ENCODE data around the gene CTSW. TPM values are rescaled to one million over a fixed set of nuclear protein-coding genes. Genes with fewer than 3 reads are reported as not detected.

The CTSW gene
- total RNA-seq, 1 donor from 2014 or later: 26.4 TPM

DNA sequence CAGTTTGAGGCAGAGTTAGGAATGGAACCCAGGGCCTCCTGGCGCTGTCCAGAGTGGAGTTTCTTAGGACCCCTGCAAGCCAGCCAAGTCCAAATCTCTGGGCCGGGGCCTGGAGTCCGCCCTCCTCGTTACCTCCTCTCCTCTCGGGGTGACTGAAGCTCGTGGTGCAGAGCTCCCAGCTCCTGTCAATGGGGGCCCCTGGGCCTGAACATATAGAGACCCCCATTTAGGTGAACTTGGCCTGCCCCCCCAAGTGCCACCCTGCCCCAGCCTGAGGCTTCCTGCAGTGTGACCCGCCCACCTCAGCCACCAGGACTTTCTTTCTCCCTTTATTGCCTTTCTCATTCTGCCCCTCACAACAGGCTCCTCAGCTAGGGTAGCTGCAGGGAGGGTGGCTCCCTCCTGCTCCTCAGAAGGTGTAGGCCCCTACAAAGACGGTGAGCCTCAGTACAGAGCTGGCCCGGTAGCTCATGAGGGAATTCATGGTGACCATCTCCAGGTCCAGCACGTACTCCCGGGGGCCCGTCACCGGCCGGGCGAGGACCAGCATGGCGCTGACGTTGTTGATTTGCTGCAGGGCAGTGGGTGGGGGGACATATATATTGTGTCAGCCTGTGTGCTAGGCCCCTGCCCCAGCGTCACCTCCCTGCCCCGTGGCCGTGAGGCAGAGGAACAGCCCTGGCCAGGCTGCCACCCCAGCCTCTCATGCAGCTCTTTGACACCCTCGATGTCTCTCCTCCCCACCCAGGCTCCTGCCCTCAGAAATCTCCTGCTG, 12.9 kb upstream of the CTSW start:
- intact Hi-C loops (cut with micrococcal nuclease): no loop called here

DNA sequence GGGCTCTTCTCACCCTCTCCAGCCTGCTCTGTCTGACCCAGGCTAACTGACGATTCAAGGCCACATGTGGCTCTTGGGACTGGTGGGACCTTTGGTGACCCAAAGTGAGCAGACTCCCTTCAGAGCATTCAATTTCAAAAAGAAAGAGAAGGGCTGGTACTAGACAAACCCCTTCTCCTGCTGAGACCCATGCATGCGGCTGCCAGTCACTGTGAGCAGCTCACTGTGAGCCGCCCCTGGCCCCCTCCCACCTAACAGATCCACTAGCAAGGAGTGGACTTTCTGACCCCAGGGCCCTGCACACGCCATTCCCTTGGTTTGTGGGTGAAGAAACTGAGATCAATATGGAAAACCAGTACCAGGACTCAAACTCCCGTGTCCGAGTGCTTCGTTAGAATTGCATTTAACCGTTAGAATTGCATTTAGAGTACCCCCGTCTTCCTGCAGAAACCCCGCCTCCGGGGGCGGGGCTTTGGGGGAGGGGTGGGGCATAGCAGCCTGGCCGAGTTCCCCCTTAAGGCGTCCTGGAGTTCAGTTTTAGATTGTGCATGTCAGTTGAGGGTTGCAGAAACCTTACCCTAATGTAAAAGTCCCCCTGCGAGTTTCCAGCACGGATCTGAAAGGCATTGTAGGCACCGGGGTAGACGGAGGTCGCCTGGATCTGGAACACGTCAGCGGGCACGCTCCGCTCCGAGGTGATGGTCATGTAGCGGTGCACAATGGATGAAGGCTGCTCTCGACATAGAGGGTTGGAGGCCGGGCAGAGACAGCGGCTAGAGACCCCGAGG, 12.2 kb upstream of the CTSW start:
- intact Hi-C loops (cut with micrococcal nuclease): no loop called here

DNA sequence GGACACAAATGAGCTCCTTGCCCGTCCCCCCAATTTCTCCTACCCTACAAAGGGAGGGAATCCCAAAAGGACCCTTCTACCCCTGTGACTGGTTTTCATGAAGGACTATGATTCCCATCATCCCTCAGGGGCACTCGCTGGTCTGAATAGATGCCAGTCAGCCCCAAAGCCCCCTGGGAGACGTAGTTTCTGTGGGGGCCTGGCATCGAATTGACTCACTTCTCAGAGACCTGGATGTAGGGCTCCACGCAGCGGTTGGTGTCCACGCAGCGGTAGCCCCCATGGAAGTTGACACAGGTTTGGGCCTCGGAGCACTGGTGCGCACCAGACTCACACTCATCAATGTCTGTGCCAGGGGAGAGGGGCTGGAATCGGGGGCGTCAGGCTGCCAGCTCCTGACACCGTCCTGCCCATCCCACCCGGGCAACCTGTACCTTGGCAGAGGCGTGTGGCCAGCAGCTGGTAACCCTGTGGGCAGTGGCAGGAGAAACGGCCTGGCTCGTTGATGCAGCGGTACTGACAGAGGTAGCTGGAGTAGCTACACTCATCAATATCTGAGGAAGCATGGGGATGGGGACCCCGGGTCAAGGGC, 11.5 kb upstream of the CTSW start:
- intact Hi-C loops (cut with micrococcal nuclease): no loop called here

DNA sequence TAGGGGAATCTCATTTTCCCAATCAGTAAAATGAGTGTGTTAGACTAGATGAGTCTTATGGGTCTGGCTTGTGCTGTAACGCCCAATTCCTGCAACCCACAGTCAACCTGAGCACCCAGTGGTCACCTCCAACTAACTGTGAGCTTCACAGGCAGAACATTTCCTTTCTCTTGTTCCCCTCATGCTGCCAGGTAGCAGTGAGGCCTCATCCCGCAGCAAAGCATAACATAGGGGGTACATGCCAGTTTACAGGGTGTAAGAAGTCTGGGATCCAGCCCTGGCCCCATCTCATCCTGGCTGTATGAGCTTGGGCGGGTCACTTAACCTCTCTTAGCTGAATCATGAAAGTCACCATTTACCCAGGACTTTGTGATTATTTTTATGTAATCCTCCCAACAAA, 10.7 kb upstream of the CTSW start:
- intact Hi-C loops (cut with micrococcal nuclease): no loop called here

DNA sequence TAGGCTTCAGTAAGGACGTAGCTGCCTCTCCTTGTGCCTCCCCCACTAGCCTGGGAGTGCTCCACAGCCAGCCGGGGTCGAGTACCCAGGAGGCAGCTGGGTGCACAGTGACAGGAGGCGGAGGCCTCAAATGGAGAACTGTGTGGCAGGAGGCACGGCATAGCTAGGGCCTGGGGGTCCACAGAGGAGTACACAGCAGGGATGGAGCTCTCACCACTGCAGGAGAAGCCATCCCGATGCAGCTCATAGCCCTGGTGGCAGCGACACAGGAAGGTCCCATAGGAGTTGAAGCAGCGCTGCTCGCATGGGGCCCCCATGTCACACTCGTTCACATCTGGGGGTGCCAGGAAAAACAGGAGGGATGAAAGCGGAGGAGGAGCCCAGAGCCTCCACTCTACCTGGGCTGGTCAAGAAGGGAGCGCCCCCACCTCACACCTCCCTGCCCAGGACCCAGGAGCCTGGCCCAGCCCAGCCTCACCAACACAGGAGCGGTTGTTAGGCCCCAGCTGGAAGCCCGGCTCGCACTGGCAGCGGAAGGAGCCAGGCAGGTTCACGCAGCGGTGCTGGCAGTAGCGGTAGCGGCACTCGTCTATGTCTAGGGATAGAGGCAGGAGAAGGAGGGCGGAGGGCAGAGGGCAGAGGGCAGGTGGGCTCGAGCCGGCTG, 9.9 kb upstream of the CTSW start:
- intact Hi-C loops (cut with micrococcal nuclease): no loop called here

DNA sequence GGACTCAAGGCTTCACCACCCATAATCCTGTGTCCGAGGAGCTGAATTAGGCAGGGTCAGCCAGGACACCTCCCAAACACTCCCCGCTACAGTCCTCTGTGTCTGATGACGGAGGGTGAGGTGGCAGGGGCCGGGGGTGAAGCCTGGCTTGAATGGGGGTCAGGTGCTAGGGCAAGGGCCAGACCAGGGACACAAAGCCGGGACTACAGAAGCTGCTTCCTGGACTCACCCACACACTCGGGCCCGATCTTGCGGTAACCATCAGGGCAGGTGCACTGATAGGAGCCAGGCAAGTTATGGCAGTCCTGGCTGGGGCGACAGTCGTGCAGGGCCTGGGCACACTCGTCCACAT, 9.4 kb upstream of the CTSW start:
- intact Hi-C loops (cut with micrococcal nuclease): no loop called here

DNA sequence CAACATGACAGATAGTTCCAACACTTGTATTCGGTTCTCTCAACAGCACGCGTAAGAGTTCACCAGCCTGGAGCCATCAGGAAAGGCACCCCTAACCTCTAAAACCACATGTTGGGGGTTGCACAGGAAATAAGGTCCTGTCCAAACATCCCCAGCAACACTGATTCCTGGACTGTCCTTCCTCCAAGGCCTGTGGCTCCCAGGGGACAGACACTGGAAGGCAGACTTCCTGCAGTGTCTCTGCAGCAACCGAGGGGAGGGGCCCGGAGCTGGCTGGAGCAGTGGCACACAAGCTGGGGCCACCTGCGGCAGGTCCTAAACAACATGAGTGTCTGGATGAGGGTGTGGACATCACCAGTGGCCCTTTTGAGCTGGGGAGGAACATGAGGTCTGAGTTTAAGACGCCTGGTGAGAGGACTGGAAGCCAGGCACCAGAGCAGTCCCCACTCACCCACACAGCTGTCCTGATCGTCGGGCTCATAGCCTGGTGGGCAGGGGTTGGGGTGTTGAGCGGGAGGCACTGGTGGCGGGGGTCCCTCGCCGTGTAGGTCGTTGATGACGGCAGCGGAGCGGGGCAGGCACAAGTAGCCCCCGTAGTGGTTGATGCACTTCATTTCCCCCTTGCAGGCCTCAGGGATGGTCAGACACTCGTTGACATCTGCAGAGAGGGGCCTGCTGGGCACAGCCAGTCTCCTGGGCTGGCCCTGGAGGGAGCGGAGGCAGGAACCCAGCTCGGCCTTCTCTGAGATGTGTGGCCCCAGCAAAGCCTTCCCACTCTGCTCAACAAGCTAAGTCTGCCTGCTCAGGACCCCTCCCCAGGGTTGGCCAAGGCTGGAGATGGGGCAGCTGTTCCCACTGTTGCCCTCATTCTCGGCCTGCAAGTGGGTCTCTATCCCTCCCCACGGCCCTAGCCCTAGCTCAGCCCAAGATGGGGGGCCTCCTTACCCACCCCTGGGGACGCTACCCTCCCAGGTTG, 8.6 kb upstream of the CTSW start:
- intact Hi-C loops (cut with micrococcal nuclease): no loop called here

DNA sequence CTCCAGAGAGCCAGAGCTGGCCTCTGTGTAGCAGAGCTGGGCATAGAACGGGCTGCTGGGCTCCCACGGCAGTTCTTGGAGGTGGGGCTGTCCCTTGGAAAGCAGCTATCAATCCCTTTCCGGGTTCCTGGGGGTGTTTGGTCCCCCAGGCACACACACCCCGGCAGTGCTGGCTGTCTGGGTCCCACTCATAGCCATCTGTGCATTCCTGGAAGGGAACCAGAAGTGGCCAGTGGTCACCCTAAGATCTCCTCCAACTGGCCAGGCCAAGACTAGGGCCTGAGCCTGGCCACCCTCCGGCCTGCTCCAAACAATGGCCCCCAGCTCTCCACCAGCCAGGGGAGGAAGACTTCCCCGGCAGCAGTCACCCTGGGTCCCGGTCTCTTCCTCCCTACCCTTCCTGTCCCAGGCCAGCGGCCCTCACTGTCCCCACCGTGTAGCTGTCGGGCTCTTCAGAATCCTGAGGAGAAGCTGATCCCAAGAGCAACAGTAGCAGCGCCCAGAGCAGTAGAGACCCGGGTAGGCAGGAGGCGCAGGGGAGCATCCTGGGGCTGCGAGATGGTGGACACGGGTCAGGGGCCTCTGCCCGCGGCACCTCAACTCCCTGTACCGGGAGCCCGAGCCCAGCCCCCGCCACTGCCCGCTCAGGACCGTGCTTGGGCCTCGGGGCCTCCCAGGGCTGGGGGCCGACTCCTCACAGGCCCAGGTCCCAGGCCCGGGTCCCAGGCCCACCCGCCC, 7.7 kb upstream of the CTSW start:
- intact Hi-C loops (cut with micrococcal nuclease): no loop called here

DNA sequence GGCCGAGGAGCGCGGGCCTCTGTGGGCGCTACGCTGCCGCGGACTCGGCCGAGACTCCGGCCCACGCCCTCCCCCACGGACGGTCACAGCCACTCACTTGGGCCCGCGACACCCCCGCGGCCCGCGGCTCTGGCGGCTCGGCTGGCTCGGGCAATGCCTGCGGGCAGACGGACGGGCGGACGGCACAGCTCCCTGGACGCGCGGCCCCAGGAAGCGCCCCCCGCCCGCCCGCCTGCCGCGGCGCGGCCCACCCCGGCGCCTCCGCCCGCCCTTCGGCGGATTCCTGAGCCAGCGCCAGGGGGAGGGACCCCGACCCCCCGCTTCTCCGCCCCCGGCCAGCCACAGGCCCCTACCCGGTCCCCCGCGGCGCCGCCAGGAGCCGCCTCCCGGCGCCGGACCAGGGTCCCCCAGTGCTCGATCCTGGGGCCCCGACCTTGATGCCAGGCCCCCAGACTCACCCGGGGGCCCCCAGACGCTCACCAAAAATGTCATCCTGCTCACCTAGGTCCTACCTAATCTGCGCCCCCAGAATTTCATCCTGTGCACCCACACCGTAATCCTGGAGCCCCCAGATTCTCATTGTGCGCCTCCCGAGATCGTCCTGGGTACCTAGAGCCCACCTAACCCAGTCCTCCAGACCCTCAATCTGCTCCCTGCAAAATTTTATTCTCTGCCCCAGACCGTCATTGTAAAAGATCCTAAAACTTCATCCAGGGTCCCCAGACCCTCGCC, 6.9 kb upstream of the CTSW start, which contains the start of gene EFEMP2:
Gene EFEMP2 (minus strand): TSS at position 215 of the 732 bp plus-strand sequence. CDS start 446 bp downstream, outside the sequence.
- intact Hi-C loops (cut with micrococcal nuclease): loop anchor here (1.0 kb wide), 4 partner anchors 12 to 47 kb away; partner anchors contain the start of genes C11orf68, DRAP1, FIBP and MUS81

DNA sequence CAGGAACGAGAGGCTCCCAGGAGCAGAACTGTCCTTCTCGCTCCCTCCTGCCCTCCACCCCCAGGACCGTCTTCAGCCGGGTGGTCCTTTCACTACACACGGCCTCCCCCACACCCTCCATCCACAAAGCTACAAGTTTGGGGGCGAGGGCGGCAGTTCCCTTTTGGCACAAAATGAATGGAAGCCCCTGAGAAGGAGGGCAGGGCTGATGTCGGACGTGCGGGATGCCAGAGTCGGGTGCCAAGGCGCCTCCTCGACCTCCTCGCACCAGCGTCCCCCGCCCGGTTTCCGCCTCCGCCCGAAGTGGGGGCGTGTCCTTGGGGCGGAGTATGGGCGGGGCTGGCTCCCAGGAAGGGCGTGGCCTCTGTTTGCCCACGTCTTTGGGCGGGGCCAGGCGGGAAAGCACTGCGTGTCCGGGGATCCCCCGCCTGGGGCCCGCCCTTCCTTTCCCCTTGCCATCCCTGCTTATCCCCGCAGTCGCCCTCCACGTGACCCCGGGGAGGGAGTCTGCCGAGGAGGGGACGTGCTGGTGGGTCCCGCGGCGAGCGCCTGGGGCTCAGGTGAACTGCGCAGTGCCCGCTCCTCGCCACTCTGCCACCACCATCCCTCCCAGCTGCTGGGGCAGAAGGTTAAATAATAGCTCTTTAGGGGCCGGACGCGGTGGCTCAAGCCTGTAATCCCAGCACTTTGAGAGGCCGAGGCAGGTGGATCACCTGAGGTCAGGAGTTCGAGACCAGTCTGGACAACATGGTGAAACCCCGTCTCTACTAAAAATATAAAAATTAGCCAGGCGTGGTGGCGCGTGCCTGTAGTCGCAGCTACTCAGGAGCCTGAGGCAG, 6.1 kb upstream of the CTSW start:
- intact Hi-C loops (cut with micrococcal nuclease): loop anchor here (1.0 kb wide), 4 partner anchors 11 to 46 kb away; partner anchors contain the start of genes C11orf68, DRAP1, FIBP and MUS81

DNA sequence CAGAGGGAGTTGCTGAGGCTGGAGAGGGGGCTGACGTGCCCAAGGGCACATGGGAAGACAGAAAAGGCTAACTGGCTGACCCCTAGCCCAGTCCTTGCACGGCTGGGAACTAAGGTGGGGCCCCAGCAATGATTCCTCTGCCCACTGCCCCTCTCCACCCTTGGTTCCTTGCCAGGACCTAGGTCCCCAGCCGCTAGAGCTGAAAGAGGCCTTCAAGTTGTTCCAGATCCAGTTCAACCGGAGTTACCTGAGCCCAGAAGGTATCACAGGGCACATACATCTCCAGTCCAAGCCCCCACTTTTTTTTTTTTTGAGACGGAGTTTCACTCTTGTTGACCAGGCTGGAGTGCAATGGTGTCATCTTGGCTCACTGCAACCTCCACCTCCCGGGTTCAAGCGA, 390 bp downstream of the CTSW start:
- intact Hi-C loops (cut with micrococcal nuclease): no loop called here

DNA sequence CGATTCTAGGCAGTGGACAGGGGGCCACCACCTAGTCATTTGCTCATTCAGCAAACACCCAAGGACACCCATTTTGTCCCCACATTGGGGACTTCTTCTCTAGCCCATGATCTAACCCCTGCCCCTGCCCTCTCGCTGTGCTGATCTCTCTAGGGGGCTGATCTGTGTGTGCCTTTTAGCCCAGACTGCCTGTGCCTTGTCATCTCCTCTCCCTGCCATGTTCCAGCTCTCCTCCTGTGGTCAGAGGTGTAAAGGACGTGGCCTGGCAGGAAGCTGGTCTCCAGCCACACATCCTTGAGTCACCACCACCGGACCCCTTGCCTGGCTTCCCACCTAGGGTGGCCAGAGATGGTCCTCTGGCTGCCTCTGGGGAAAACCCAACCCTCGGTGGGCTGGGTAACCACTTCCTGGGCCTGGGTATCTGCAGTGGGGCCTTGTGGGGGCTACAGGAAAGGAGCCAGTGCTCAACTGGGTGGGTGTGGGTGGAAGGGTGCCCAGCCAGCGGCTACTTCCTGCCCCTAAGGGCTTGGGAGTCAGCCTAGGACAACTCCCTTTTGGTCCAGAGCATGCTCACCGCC, 1.3 kb downstream of the CTSW start:
- intact Hi-C loops (cut with micrococcal nuclease): no loop called here

DNA sequence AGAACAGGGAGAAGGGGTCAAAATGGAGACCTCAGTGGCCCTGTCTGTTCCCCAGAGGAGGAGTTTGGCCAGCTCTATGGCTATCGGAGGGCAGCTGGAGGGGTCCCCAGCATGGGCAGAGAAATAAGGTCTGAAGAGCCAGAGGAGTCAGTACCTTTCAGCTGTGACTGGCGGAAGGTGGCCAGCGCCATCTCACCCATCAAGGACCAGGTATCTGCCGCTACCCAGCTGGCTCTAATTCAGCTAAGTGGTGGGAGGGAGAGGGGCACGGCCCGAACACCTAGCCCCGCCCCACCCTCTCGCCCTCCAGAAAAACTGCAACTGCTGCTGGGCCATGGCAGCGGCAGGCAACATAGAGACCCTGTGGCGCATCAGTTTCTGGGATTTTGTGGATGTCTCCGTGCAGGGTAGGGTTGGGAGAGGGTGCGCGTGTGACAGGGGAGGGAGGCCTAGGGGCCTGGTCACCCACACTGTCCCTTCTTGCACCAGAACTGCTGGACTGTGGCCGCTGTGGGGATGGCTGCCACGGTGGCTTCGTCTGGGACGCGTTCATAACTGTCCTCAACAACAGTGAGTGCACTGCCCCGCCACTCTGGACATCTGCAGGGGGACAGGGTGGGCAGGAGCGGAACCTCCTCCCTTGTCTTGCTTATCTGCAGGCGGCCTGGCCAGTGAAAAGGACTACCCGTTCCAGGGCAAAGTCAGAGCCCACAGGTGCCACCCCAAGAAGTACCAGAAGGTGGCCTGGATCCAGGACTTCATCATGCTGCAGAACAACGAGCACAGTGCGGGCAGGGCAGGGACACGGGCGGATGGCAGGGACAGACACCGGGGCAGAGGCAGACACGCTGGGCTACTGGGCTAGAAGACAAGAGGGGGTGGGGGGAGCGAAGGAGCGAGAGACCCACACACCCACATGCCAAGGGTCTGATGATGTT, 2.8 kb downstream of the CTSW start:
- intact Hi-C loops (cut with micrococcal nuclease): no loop called here

DNA sequence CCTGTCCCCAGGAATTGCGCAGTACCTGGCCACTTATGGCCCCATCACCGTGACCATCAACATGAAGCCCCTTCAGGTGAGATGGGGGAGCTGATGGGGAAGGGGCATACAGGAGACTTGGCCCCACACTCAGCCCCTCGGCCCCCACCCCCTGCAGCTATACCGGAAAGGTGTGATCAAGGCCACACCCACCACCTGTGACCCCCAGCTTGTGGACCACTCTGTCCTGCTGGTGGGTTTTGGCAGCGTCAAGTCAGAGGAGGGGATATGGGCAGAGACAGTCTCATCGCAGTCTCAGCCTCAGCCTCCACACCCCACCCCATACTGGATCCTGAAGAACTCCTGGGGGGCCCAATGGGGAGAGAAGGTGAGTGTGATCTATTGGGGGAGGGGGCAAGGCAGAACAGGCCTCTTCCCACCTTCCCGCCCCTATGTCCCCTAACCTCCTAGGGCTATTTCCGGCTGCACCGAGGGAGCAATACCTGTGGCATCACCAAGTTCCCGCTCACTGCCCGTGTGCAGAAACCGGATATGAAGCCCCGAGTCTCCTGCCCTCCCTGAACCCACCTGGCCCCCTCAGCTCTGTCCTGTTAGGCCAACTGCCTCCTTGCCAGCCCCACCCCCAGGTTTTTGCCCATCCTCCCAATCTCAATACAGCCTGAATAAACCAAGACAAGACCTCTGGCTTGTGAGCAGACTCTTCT, 3.6 kb downstream of the CTSW start:
- intact Hi-C loops (cut with micrococcal nuclease): no loop called here

DNA sequence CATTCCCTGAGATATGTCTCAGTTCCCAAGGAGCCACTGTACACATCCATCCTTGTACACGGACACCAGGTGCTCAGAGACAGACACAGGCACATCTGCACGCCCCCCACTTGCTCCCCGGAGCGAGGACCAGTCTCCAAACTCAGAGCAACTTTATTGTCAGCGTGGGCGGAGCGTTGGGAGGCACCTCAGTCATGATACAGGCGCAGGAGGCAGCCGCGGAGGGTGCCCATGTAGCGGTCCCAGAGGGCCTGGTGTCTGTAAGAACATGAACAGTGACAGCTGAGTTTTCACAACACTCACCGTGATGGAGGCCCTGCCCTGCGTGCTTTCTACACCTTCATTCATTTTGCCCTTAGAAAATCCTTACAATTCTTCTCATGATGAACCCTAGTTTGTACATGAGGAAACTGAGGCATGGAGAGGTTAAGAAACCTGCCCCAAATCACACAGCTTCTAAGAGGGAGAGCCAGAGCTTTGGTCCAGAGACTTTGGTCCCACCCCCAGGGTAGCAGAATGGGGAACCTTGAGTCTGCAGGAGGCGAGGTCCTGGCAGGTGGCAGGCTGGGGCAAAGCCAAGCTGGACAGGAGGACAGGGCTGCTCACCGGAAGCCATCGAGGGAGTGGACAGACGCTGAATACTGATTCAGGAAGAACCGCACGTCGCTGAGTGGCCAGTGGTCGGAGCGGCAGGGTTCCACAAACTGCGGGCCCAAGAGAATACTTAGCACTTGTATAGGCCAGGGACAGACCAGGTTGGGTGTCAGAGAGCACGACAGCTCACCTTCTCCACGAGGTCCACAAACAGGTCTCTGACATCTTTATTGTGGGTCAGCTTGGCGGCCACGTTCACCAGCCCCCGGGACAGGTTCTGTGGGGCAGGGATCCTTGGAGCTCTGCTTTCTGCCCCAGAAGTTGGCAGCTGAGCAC, 4.4 kb downstream of the CTSW start:
- intact Hi-C loops (cut with micrococcal nuclease): loop anchor here (1.0 kb wide), 3 partner anchors 11 to 105 kb away; no protein-coding TSS in a partner anchor
